GM13976 (cell line): ENCODE results near the gene PRSS12.

Experiments used
- DNase-seq: peaks from one replicate; pipeline ENCODE4 v3.0.0; 2012; ENCODE audit warnings: low spot score
- in situ Hi-C: fragments of 300-500 bp; cut with MboI; formaldehyde crosslinking; loops from one replicate; pipeline ENCODE4 v1.12.0; 2022; ENCODE audit warnings: low sequenced_read_pairs, mixed read lengths, inconsistent platforms; ENCODE audit not compliant: unreplicated experiment
- TF ChIP-seq, protein P1 (sequence below): IDR thresholded peaks from 2 replicates; pipeline ENCODE4 v1.5.1; 2012; ENCODE audit warnings: borderline replicate concordance, mild to moderate bottlenecking; ENCODE audit not compliant: insufficient read depth; ENCODE audit errors: extremely low read depth, missing control alignments, control extremely low read depth

The PRSS12 gene

DNA sequence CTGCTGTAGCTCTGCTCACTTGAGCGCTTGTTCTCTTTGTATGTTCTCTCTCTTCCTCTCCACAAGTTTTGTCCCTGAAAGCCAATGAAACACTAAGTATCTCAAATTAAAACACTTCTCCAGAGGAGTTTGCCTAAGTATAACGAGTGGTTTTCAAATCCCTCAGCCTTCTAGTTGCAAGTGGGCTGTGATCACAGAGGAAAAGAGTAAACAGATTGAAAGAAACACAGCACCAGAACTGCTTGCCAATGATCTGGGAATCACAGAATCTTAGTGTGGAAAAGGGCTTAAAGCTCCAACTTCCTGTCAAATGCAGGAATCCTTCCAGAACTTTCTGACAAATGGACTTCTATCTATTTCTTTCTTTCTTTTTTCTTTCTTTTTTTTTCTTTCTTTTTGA is 4.8 kb upstream of the PRSS12 start:
- TF ChIP-seq, protein P1, sequence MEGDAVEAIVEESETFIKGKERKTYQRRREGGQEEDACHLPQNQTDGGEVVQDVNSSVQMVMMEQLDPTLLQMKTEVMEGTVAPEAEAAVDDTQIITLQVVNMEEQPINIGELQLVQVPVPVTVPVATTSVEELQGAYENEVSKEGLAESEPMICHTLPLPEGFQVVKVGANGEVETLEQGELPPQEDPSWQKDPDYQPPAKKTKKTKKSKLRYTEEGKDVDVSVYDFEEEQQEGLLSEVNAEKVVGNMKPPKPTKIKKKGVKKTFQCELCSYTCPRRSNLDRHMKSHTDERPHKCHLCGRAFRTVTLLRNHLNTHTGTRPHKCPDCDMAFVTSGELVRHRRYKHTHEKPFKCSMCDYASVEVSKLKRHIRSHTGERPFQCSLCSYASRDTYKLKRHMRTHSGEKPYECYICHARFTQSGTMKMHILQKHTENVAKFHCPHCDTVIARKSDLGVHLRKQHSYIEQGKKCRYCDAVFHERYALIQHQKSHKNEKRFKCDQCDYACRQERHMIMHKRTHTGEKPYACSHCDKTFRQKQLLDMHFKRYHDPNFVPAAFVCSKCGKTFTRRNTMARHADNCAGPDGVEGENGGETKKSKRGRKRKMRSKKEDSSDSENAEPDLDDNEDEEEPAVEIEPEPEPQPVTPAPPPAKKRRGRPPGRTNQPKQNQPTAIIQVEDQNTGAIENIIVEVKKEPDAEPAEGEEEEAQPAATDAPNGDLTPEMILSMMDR: no peak
- in situ Hi-C loops: no loop called here

DNA sequence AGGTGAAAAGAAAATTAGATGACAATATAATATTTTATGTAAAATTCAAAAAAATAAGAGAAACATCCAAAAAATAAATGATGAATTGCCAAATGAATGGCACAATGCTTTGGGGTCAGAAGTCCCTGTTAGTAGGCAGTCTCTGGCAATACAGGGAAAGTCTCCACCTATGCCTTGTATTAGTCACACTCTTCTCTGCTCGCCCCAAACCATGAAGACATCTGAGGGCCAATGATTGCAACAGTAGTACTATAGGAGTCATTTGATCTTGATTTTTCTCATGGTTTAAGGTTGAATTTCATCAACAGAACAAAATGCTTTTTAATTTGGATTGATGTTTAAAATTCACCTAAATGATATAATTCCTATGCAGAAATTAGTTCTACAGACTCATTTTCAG is 3.9 kb upstream of the PRSS12 start:
- TF ChIP-seq, protein P1: no peak
- no peak for DNase-seq
- in situ Hi-C loops: no loop called here

More for the DNA sequence above, 4.8 kb upstream of the PRSS12 start:
- DNase-seq: no peak

GRCh38 chr4:118356111-118356510 is 3.3 kb upstream of the PRSS12 start:
- TF ChIP-seq, protein P1: no peak
- in situ Hi-C loops: no loop called here
- no peak for DNase-seq

DNA sequence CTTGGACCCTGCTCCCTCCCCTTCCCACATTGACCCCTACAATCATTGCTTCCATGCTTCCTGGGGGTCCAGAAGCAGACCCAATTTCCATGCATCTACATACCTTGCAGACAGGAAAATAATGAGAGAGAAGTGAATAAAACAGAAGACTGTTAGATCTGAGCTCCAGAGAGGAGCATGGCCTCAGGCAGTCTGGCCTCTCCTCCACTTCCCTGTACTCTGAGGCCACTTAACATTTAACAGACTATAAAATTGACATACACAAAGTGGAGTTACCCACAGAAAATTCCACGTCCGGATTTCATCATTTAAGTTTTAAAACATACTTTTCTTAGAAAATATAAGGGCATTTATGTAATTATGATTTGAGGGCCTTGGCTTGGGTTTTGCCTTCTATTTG is 2.1 kb upstream of the PRSS12 start:
- in situ Hi-C loops: no loop called here
- no peak for DNase-seq
- TF ChIP-seq, protein P1: no peak

DNA sequence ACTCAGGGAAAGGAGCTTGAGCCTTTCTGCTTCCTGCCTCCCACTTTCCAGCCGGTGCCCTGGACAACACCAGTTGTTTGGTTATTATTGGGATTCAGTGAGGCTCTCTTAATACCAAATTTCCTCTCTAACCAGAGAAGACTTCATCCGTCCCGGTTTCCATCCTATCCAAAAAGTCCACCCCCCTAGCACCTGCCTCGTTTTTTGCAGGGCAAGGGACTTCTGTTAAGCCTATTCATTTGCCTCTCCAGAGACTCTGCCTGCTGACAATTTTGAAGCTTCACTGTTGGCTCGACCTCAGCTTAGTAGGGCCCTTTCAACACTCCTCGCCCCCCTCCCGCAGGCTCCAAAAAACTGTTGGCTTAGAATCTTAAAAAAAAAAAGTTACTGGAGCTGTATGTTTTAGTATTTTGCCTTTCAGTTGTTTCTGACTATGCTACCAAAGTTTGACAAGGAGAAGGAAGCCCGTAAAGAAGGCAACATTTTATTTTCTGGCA is 779 bp upstream of the PRSS12 start:
- DNase-seq: no peak
- TF ChIP-seq, protein P1: no peak
- in situ Hi-C loops: no loop called here

- DNase-seq: peak; percentile 35
- in situ Hi-C loops: no loop called here
- TF ChIP-seq, protein P1: no peak
Observed at GRCh38 chr4:118351851-118352827, 664 bp downstream of the PRSS12 start.
